IMR-90 (cell line): ENCODE data around the gene PITPNC1. TPM values are rescaled to one million over a fixed set of nuclear protein-coding genes. Genes with fewer than 3 reads are reported as not detected.

Experiments
- ATAC-seq: fragments of 200-7000 bp; cut with Tn5 transposase; 2 replicates; pipeline ENCODE4 v1.9.1; 2020; ENCODE audit warnings: low read depth, mild to moderate bottlenecking, moderate library complexity
- BruUV-seq: library from RNA; stranded (reverse); fragments of 400-500 nt; replicated peaks from 2 replicates; lab custom pipeline; 2021; lab: Mats Ljungman, UMichigan
- CTCF ChIA-PET: fragments of 300-600 bp; formaldehyde crosslinking; extraction: SDS; loops from one replicate; lab custom pipeline; 2021; ENCODE audit warnings: antibody characterized with exemption; lab: Yijun Ruan, JAX
- POLR2A ChIA-PET: fragments of 300-600 bp; sonication (Branson Sonifier 250); formaldehyde crosslinking; loops from one replicate; lab custom pipeline; 2022; ENCODE audit warnings: antibody characterized with exemption; ENCODE audit not compliant: unreplicated experiment; lab: Charles Lee
- DNase-seq: peaks from one replicate; pipeline ENCODE4 v3.0.0; 2013
- H2AFZ ChIP-seq: replicated peaks from 2 replicates; pipeline ENCODE3; 2013; ENCODE audit warnings: low read length, mild to moderate bottlenecking; ENCODE audit not compliant: poor library complexity
- H2AK5ac ChIP-seq: 2 replicates; pipeline ENCODE4 v1.6.1; 2013; ENCODE audit warnings: low read depth, low read length, inconsistent platforms
- H2AK9ac ChIP-seq: replicated peaks from 2 replicates; pipeline ENCODE3; 2013; ENCODE audit warnings: mild to moderate bottlenecking, low read depth, low read length, moderate library complexity; ENCODE audit not compliant: poor library complexity
- H2BK120ac ChIP-seq: 2 replicates; pipeline ENCODE4 v1.6.1; 2013; ENCODE audit warnings: low read depth, low read length, inconsistent platforms
- H2BK15ac ChIP-seq: 3 replicates; pipeline ENCODE4 v1.6.1; 2013; ENCODE audit warnings: low read depth, low read length, inconsistent platforms
- H2BK20ac ChIP-seq: 2 replicates; pipeline ENCODE4 v1.6.1; 2013; ENCODE audit warnings: low read depth, mild to moderate bottlenecking, inconsistent platforms, low read length, moderate library complexity
- H2BK5ac ChIP-seq: 2 replicates; pipeline ENCODE4 v1.6.1; 2013; ENCODE audit warnings: mild to moderate bottlenecking, low read depth, low read length, inconsistent platforms; ENCODE audit not compliant: poor library complexity, severe bottlenecking
- H3K14ac ChIP-seq: replicated peaks from 2 replicates; pipeline ENCODE4 v1.6.1; 2013; ENCODE audit warnings: low read depth, low read length, inconsistent platforms
- H3K18ac ChIP-seq: 2 replicates; pipeline ENCODE4 v1.6.1; 2013; ENCODE audit warnings: low read depth, low read length, control low read depth
- H3K23ac ChIP-seq: 2 replicates; pipeline ENCODE4 v1.6.1; 2013; ENCODE audit warnings: low read depth, low read length, inconsistent platforms
- H3K27ac ChIP-seq: 2 replicates; pipeline ENCODE4 v1.5.1; 2013; ENCODE audit warnings: mild to moderate bottlenecking, control low read depth, low read length; ENCODE audit not compliant: insufficient read depth
- H3K27me3 ChIP-seq: 2 replicates; pipeline ENCODE4 v1.6.1; 2013; ENCODE audit warnings: low read length; ENCODE audit not compliant: control insufficient read depth, insufficient read depth
- H3K36me3 ChIP-seq: 2 replicates; pipeline ENCODE4 v1.6.1; 2013; ENCODE audit warnings: low read length, mixed read lengths; ENCODE audit not compliant: control insufficient read depth, insufficient read depth
- H3K4ac ChIP-seq: 2 replicates; pipeline ENCODE4 v1.6.1; 2013; ENCODE audit warnings: low read depth, low read length, inconsistent platforms
- H3K4me1 ChIP-seq: 2 replicates; pipeline ENCODE4 v1.6.1; 2013; ENCODE audit warnings: low read length, mixed read lengths; ENCODE audit not compliant: control insufficient read depth, insufficient read depth
- H3K4me2 ChIP-seq: 2 replicates; pipeline ENCODE4 v1.6.1; 2013; ENCODE audit warnings: low read depth, mild to moderate bottlenecking, control low read depth, low read length, moderate library complexity
- H3K4me3 ChIP-seq: 2 replicates; pipeline ENCODE4 v1.5.1; 2013; ENCODE audit warnings: low read depth, mild to moderate bottlenecking, control low read depth, low read length, moderate library complexity; ENCODE audit not compliant: insufficient read depth
- H3K56ac ChIP-seq: 2 replicates; pipeline ENCODE4 v1.6.1; 2013; ENCODE audit warnings: low read length, inconsistent platforms; ENCODE audit not compliant: insufficient read depth; ENCODE audit errors: extremely low read depth
- H3K79me1 ChIP-seq, 2 experiments: 2 replicates each; pipeline ENCODE4 v1.6.1; 2013; ENCODE audit warnings: low read length in 2 of 2, inconsistent platforms in 1 of 2, low read depth in 1 of 2
- H3K9ac ChIP-seq: 2 replicates; pipeline ENCODE4 v1.6.1; 2013; ENCODE audit warnings: low read depth, low read length, control low read depth
- H3K9me1 ChIP-seq: 2 replicates; pipeline ENCODE4 v1.6.1; 2013; ENCODE audit warnings: low read length, inconsistent platforms; ENCODE audit not compliant: insufficient read depth
- H3K9me3 ChIP-seq: 2 replicates; pipeline ENCODE4 v1.6.1; 2013; ENCODE audit warnings: low read length; ENCODE audit not compliant: control insufficient read depth, insufficient read depth
- H4K20me1 ChIP-seq: 2 replicates; pipeline ENCODE4 v1.6.1; 2013; ENCODE audit warnings: low read length, inconsistent platforms; ENCODE audit not compliant: insufficient read depth
- H4K5ac ChIP-seq: 2 replicates; pipeline ENCODE4 v1.6.1; 2013; ENCODE audit warnings: mild to moderate bottlenecking, low read depth, low read length, control low read depth
- H4K8ac ChIP-seq, 2 experiments: 2 replicates each; pipeline ENCODE4 v1.6.1; 2013; ENCODE audit warnings: low read depth in 2 of 2, low read length in 2 of 2, control low read depth in 1 of 2, inconsistent platforms in 1 of 2
- H4K91ac ChIP-seq: 2 replicates; pipeline ENCODE4 v1.6.1; 2013; ENCODE audit warnings: low read depth, low read length, inconsistent platforms; ENCODE audit not compliant: insufficient read depth
- BHLHE40 ChIP-seq: fragments of 150-350 bp; IDR thresholded peaks from 2 replicates; pipeline ENCODE4 v1.6.1; 2016; ENCODE audit warnings: mild to moderate bottlenecking, low read depth, low read length
- CEBPB ChIP-seq: IDR thresholded peaks from 2 replicates; pipeline ENCODE4 v1.6.1; 2012; ENCODE audit warnings: low read depth, low read length, improper control_type of control experiment
- FOS ChIP-seq: fragments of 150-350 bp; IDR thresholded peaks from 2 replicates; pipeline ENCODE4 v1.6.1; 2016; ENCODE audit warnings: low read depth, low read length
- MXI1 ChIP-seq: IDR thresholded peaks from 2 replicates; pipeline ENCODE4 v1.6.1; 2012; ENCODE audit warnings: low read depth, mild to moderate bottlenecking, low read length, moderate library complexity, borderline replicate concordance
- RAD21 ChIP-seq: IDR thresholded peaks from 2 replicates; pipeline ENCODE4 v1.6.1; 2012; ENCODE audit warnings: low read length, improper control_type of control experiment
- RCOR1 ChIP-seq: IDR thresholded peaks from 2 replicates; pipeline ENCODE4 v1.6.1; 2012; ENCODE audit warnings: mild to moderate bottlenecking, low read length, improper control_type of control experiment; ENCODE audit not compliant: insufficient replicate concordance
- WGBS, 2 experiments: methylation state at CpG; one replicate each; pipeline versions ENCODE4 v1.1.5 to v1.1.7; 2013; ENCODE audit warnings: missing lambda C conversion rate in 2 of 2; ENCODE audit not compliant: insufficient read length in 1 of 2; ENCODE audit errors: extremely low coverage in 2 of 2; 5-methylcytosine and 5-hydroxymethylcytosine counted together
- dilution Hi-C: fragments of 300-500 bp; cut with HindIII; formaldehyde crosslinking; loops from one replicate; pipeline ENCODE4 v1.14.3; 2018; ENCODE audit warnings: low sequenced_read_pairs; ENCODE audit not compliant: unreplicated experiment
- in situ Hi-C: fragments of 300-500 bp; cut with MboI; formaldehyde crosslinking; loops from 3 replicates; pipeline ENCODE4 v1.14.3; 2019; ENCODE audit warnings: low sequenced_read_pairs, inconsistent platforms, mixed read lengths
- intact Hi-C: fragments of 100-400 bp; cut with micrococcal nuclease; formaldehyde crosslinking; loops from 2 replicates; pipeline ENCODE4 v1.10.0; 2022
- polyA plus RNA-seq, 3 experiments: library from polyadenylated mRNA; depleted of rRNA; stranded (reverse); fragments of >200 nt; gene quantifications; 2 replicates each; pipeline ENCODE4 v1.2.3, GENCODE V29; 2012; ENCODE audit warnings: low replicate concordance in 1 of 3
- total RNA-seq: library from RNA; depleted of rRNA; stranded (reverse); fragments of >200 nt; gene quantifications from 2 replicates; pipeline ENCODE4 v1.2.3, GENCODE V29; 2012
- TF ChIP-seq, protein P1 (sequence below): conservative IDR thresholded peaks from 2 replicates; pipeline ENCODE4 v1.5.1; 2012; ENCODE audit warnings: mild to moderate bottlenecking, low read depth, low read length, improper control_type of control experiment
- TF ChIP-seq, protein P2 (sequence below): fragments of 150-350 bp; IDR thresholded peaks from 2 replicates; pipeline ENCODE4 v1.6.1; 2017; ENCODE audit warnings: mild to moderate bottlenecking, antibody characterized with exemption, low read length, low read depth

PITPNC1 gene
- total and polyA plus RNA-seq, 2 of the 4 experiments (the other 2 are of a cell fraction) = 4.1 TPM

DNA sequence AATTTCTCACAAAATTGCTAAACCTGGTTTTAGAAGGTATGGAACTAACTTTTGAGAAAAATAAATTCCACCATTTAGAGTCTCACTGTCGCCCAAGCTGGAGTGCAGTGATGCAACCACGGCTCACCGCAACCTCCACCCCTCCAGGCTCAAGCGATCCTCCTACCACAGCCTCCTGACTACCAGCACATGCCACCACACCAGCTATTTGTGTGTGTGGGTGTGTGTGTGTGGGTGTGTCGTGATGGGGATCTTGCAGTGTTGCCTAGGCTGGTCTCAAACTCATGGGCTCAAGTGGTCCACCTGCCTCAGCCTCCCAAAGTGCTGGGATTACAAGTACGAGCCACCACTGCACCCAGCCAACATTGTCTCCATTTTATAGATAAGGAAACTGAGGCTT lies 269.4 kb downstream of the PITPNC1 start:
- Histone ChIP-seq H4K91ac (no peak overlapping the region), H3K27me3 (no peaks in the 10 kb centered on the region), H3K18ac (no peak overlapping the region), H3K4me1 (0 out of 2 replicates have a peak, but pooled peaks cover 1% of the 10 kb centered on the region), H2BK120ac (no peak overlapping the region), H2AK5ac (no peak overlapping the region), H3K56ac (no peak overlapping the region), H3K9ac (no peak overlapping the region), H3K9me3 (no peaks in the 10 kb centered on the region), H3K4me3 (no peak overlapping the region), H3K23ac (no peak overlapping the region), H4K8ac (no peak overlapping the region), H2BK5ac (no peak overlapping the region), H3K14ac (no peak overlapping the region), H4K5ac (no peak overlapping the region), H2BK20ac (no peak overlapping the region), H2BK15ac (no peak overlapping the region), H4K20me1 (no peaks in the 10 kb centered on the region), H3K79me1 (no peaks in the 10 kb centered on the region), H3K36me3 (no peaks in the 10 kb centered on the region), H3K27ac (no peak overlapping the region), H3K4me2 (no peak overlapping the region), H3K4ac (no peak overlapping the region), H3K9me1 (peaks cover 4% of the 10 kb centered on the region; the same call in 1 of the 2 replicates), H2AK9ac (no peak overlapping the region), H2AFZ (no peak overlapping the region)
- CTCF ChIA-PET = no interaction called here
- TF ChIP-seq, protein P1, sequence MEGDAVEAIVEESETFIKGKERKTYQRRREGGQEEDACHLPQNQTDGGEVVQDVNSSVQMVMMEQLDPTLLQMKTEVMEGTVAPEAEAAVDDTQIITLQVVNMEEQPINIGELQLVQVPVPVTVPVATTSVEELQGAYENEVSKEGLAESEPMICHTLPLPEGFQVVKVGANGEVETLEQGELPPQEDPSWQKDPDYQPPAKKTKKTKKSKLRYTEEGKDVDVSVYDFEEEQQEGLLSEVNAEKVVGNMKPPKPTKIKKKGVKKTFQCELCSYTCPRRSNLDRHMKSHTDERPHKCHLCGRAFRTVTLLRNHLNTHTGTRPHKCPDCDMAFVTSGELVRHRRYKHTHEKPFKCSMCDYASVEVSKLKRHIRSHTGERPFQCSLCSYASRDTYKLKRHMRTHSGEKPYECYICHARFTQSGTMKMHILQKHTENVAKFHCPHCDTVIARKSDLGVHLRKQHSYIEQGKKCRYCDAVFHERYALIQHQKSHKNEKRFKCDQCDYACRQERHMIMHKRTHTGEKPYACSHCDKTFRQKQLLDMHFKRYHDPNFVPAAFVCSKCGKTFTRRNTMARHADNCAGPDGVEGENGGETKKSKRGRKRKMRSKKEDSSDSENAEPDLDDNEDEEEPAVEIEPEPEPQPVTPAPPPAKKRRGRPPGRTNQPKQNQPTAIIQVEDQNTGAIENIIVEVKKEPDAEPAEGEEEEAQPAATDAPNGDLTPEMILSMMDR = no peak
- TF ChIP-seq MXI1 = no peak
- no peak for TF ChIP-seq CEBPB
- TF ChIP-seq FOS = no peak
- no peak for TF ChIP-seq BHLHE40
- TF ChIP-seq, protein P2, sequence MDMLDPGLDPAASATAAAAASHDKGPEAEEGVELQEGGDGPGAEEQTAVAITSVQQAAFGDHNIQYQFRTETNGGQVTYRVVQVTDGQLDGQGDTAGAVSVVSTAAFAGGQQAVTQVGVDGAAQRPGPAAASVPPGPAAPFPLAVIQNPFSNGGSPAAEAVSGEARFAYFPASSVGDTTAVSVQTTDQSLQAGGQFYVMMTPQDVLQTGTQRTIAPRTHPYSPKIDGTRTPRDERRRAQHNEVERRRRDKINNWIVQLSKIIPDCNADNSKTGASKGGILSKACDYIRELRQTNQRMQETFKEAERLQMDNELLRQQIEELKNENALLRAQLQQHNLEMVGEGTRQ = no peak
- TF ChIP-seq RCOR1 = no peak
- TF ChIP-seq RAD21 = no peak
- intact Hi-C loops = no loop called here
- dilution Hi-C loops = no loop called here
- DNase-seq (no peak), ATAC-seq (no peak)
- POLR2A ChIA-PET = no interaction called here
- no TSS peak for BruUV-seq
- in situ Hi-C loops = no loop called here
- no CpG with 5 or more reads among the region's 6 CpGs for WGBS, 2 experiments
